GM12865 (cell line): Measurements from ENCODE around the gene ARHGEF28.

Experiments
- DNase-seq: peaks from one replicate; pipeline ENCODE4 v3.0.0; 2010; ENCODE audit warnings: low read depth
- H3K4me3 ChIP-seq: 2 replicates; pipeline ENCODE4 v1.5.1; 2011; ENCODE audit warnings: mild to moderate bottlenecking, low read depth, low read length, control low read depth
- TF ChIP-seq, protein P1 (sequence below): IDR thresholded peaks from 2 replicates; pipeline ENCODE4 v1.5.1; 2011; ENCODE audit warnings: low read length, control low read depth, low read depth, inconsistent platforms; ENCODE audit not compliant: insufficient read depth; ENCODE audit errors: missing control alignments

The ARHGEF28 gene

DNA sequence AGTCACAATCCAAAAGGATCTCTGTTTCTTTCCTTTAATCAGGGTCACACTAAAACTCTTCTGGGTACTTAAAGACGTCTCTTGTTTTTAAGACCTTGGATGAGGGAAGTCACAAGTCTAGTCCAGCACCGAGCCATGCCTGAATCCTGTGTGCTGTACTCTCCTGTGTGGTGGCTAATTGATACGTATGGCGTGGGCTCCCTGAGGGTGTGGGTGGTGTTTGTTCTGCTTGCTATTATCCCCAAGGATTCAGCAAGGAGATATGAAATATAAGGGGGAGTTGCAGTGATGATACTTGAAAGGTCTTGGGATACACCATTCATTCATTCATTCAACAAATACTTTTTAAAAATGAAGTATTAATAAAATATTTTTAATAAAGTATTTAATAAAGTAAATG is 128.3 kb downstream of the ARHGEF28 start:
- TF ChIP-seq, protein P1, sequence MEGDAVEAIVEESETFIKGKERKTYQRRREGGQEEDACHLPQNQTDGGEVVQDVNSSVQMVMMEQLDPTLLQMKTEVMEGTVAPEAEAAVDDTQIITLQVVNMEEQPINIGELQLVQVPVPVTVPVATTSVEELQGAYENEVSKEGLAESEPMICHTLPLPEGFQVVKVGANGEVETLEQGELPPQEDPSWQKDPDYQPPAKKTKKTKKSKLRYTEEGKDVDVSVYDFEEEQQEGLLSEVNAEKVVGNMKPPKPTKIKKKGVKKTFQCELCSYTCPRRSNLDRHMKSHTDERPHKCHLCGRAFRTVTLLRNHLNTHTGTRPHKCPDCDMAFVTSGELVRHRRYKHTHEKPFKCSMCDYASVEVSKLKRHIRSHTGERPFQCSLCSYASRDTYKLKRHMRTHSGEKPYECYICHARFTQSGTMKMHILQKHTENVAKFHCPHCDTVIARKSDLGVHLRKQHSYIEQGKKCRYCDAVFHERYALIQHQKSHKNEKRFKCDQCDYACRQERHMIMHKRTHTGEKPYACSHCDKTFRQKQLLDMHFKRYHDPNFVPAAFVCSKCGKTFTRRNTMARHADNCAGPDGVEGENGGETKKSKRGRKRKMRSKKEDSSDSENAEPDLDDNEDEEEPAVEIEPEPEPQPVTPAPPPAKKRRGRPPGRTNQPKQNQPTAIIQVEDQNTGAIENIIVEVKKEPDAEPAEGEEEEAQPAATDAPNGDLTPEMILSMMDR = no peak
- no peak overlapping the region for H3K4me3 ChIP-seq

DNA sequence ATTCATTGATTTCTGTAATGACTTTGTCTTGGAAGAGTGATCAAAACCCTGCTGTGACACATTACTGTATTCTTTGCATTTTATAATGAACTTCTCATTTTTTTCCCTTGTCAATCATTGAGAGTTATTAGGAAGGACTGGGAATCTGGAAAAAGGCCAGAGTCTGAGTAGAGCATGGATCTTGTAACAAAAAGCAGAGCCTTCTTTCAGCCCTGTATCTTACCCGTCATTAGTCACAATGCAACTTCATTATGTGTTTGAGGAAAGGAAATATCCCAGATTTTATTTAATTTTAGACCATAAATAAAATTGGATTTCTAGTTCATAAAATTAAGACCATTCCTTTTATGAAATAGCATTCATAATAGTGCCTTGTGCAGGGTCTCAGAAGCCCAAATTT is 131.4 kb downstream of the ARHGEF28 start:
- DNase-seq = no peak
- no peak overlapping the region for H3K4me3 ChIP-seq
- TF ChIP-seq, protein P1 = no peak

More for the DNA sequence above, 128.3 kb downstream of the ARHGEF28 start:
- DNase-seq = no peak

DNA sequence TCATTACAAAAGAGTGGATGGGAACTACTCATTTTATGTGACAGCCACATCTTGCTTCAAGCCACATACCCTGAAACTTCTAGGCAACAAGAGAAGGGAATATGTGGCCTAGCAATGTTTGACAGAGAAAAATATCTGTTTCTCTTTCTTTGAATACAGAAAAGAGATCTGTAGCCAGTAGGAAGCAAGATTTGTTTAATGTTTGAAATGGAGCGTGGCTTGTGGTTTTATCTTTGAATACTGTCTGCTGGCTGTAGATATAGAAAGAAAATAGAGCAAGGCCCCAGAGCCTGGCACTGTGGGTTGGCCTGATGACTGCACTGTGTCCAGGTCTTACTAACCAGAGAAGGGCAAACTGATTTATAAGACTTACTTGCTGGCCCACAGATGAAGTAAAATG is 133.8 kb downstream of the ARHGEF28 start:
- peak; percentile 40 for DNase-seq
- TF ChIP-seq, protein P1 = no peak
- H3K4me3 ChIP-seq = no peak overlapping the region

DNA sequence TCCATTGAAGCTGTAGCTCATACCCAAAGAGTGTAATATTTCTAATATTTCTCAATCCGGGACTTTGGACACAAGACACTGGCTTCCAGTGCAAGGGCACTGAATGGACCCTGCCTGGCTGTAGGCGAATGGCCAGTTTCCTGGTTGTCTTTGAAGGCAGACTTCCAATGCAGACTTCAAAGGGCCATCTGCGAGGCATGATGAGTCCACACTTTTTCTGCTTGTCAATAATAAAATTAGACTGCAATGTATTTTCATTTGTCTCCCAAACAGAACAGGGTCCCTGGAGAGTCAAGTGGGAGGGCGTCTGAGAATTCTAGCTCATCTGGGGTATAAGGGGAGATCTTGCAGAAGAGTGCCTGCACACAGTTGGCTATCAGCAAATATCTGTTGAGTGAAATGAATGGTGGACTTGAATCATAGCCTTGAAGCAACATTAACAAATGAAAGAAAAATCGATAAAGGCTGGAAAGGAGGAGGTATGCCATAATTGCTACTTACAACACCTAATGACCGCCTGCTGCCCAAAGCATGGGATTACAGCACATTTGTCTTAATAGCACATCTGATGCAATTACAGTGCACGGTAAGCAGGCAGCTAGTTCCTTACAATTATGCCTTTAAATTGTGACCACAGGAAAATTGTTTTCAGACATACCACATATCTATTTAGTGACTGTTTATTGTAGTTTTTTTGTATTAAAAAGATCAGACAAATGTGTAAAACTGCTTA is 137.5 kb downstream of the ARHGEF28 start:
- no peak overlapping the region for H3K4me3 ChIP-seq
- TF ChIP-seq, protein P1 = no peak
- no peak for DNase-seq

DNA sequence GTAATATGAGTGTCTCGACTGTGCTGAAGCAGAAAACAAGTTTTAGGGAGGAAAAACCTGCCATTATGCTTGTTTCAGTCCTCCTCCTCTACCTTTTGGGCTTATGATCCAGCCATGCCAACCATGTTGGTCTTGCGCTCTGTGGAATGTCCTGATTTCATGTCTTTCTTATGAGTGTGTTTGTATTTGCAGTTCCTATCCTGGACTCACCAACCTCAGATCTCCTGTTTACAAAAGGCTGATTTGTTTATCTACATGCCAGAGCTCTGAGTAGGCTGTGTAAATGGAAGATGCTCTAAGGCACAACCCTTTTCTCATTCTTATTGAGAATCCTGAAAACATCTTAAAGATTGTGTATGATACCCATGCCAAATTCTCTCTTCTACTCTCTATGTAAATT is 138.6 kb downstream of the ARHGEF28 start:
- no peak for DNase-seq

DNA sequence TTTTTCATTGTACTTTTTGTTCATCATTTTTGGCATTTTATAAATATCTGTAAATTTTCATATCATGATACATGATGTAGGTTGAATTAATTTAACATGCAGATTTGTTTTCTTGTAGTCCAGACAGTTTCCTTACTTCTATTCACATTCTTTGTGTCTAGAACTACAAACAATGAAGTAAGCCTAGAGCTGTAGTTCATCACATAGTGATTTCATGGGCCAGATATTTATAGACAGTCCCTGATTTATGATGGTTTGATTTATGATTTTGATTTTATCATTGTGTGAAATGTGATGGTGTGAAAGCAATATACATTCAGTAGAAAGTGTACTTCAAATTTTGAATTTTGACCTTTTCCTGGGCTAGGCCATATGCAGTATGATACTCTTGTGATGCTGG is 139.0 kb downstream of the ARHGEF28 start:
- TF ChIP-seq, protein P1 = no peak
- no peak overlapping the region for H3K4me3 ChIP-seq
- DNase-seq = no peak

More for the DNA sequence above, 138.6 kb downstream of the ARHGEF28 start:
- no peak overlapping the region for H3K4me3 ChIP-seq
- TF ChIP-seq, protein P1 = no peak

DNA sequence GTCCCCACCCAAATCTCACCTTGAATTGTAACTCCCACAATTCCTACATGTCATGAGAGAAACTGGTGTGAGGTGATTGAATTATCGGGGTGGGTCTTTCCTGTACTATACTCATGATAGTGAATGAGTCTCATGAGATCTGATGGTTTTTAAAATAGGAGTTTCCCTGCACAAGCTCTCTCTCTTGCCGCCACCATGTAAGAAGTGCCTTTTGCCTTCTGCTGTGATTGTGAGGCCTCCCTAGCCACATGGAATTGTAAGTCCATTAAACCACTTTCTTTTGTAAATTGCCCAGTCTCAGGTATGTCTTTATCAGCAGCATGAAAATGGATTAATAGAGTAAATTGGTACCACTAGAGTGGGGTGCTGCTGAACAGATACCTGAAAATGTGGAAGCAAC is 140.9 kb downstream of the ARHGEF28 start:
- TF ChIP-seq, protein P1 = no peak
- DNase-seq = no peak
- no peak overlapping the region for H3K4me3 ChIP-seq
